Right lobe of liver (tissue), 6 donors: ENCODE data around the gene C19orf67. TPM values are rescaled to one million over a fixed set of nuclear protein-coding genes. Genes with fewer than 3 reads are reported as not detected.
"Not testable (repeated sequence)": the region's sequence is repeated elsewhere in the genome, so short reads cannot be mapped to it uniquely, and the experiment has no call there.

Experiments
- ATAC-seq, 4 donors: fragments of 200-7000 bp; cut with Tn5 transposase; one replicate each; pipeline ENCODE4 v1.9.1; 2020; ENCODE audit warnings: mild to moderate bottlenecking in 4 of 4, moderate library complexity in 4 of 4
- DNase-seq, 3 donors: peaks; one replicate each; pipeline ENCODE4 v3.0.0-alpha.2; 2020
- H3K27ac ChIP-seq, 3 donors: fragments of 200-600 bp; one replicate each; pipeline ENCODE4 v1.8.0; 2022
- H3K27me3 ChIP-seq, 2 donors: fragments of 200-600 bp; one replicate each; pipeline ENCODE4 v1.8.0; 2022
- H3K36me3 ChIP-seq, 4 donors: fragments of 200-600 bp; sonication (generic) in 1 of 4; one replicate each; pipeline versions ENCODE4 v1.5.1 to v1.8.0; 2017 to 2022; ENCODE audit warnings: control low read depth in 1 of 4
- H3K4me1 ChIP-seq, 4 donors: fragments of 200-600 bp; sonication (generic) in 1 of 4; one replicate each; pipeline versions ENCODE4 v1.5.1 to v1.8.0; 2017 to 2022; ENCODE audit warnings: control low read depth in 1 of 4
- H3K4me3 ChIP-seq, 3 donors: fragments of 200-600 bp; one replicate each; pipeline ENCODE4 v1.8.0; 2022
- H3K9me3 ChIP-seq, 4 donors: fragments of 200-600 bp; sonication (generic) in 1 of 4; one replicate each; pipeline versions ENCODE4 v1.5.1 to v1.8.0; 2017 to 2022; ENCODE audit warnings: control low read depth in 1 of 4
- CTCF ChIP-seq, 4 donors: fragments of 200-600 bp in 3 of 4; fragments of 450-650 bp in 1 of 4; IDR thresholded peaks; one replicate each; pipeline versions ENCODE4 v1.5.1 to v1.8.0; 2016 to 2022; ENCODE audit warnings: antibody characterized with exemption in 4 of 4, mild to moderate bottlenecking in 2 of 4
- POLR2A ChIP-seq: fragments of 450-650 bp; IDR thresholded peaks from one replicate; pipeline ENCODE4 v1.6.1; 2017; ENCODE audit warnings: antibody characterized with exemption, mild to moderate bottlenecking
- WGBS: methylation state at CpG from one replicate; pipeline ENCODE4 v1.1.6; 2018; ENCODE audit warnings: low coverage, low lambda C conversion rate; ENCODE audit not compliant: insufficient coverage; ENCODE audit errors: missing lambda C conversion rate; 5-methylcytosine and 5-hydroxymethylcytosine counted together
- intact Hi-C, 2 donors: fragments of 100-400 bp; cut with DNase I; formaldehyde crosslinking; loops; one replicate each; pipeline versions ENCODE4 v1.11.2 to v1.14.1; 2022
- total RNA-seq, 6 experiments: library from RNA; depleted of rRNA in 2 of 6; stranded (reverse); fragments of >200 nt in 2 of 6; fragmentation: NEBNext Ultra II Directional in 3 of 6; extraction: Animal tissue kit (Norgen Biotek cat#: 25700) in 3 of 6; gene quantifications; one replicate each; pipeline versions ENCODE4 v1.1.0 to v1.2.4, GENCODE V29; 2016 to 2023
- donor health status: DM: no; HTN: yes; CAD: no.
- donor health status: DM: no; HTN: no; CAD: no.
- donor health status: DM: no; HTN: no; CAD: no.
- donor health status: DM: no; HTN: yes; CAD: no.
- donor health status: DM: no; HTN: yes; CAD: no.

C19orf67 gene
- total RNA-seq, 6 experiments from 2014 or later = 0.27 TPM; not detected in 5

GRCh38 chr19:14053032-14053431 is 32.6 kb downstream of the C19orf67 start:
- no peak for ATAC-seq
- TF ChIP-seq POLR2A (no peak), CTCF (IDR thresholded peaks at IDR 0.05) (no peak)
- Histone ChIP-seq H3K9me3 (no peaks in the 10 kb centered on the region), H3K4me3 (no peak overlapping the region), H3K27me3 (no peaks in the 10 kb centered on the region), H3K4me1 (no peaks in the 10 kb centered on the region), H3K27ac (no peak overlapping the region), H3K36me3 (peaks cover 0 to 13% (median 5%) of the 10 kb centered on the region in 4 donors)
- WGBS = 100% methylated on average over 2 of the region's 3 CpGs
- intact Hi-C loops = loop anchor here in 1 of 2 donors (10.0 kb wide), 1 partner anchor 168 kb away; no protein-coding TSS in a partner anchor
- DNase-seq = no peak

DNA sequence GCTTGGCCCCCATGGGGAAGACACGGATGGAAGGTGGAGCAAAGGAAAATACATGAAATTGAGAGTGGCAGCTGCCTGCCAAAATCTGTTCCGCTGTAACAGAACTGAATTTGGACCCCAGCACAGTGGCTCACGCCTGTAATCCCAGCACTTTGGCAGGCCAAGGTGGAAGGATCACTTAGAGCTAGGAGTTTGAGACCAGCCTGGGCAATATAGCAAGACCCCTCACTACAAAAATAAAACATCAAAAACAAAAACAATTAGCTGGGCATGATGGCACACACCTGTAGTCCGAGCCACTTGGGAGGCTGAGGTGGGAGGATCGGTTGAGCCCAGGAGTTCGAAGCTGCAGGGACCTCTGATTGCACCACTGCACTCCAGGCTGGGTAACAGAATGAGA is 33.1 kb downstream of the C19orf67 start:
- no peaks in the 10 kb centered on the region for H3K4me1 ChIP-seq
- DNase-seq (no peak), ATAC-seq (no peak)
- 65% methylated on average over 4 of the region's 6 CpGs for WGBS
- TF ChIP-seq CTCF (IDR thresholded peaks at IDR 0.05) = no peak
- no peak for TF ChIP-seq POLR2A
- H3K27ac ChIP-seq = no peak overlapping the region
- no peaks in the 10 kb centered on the region for H3K9me3 ChIP-seq
- peaks cover 0 to 13% (median 5%) of the 10 kb centered on the region in 4 donors for H3K36me3 ChIP-seq
- no peak overlapping the region for H3K4me3 ChIP-seq
- H3K27me3 ChIP-seq = no peaks in the 10 kb centered on the region
- intact Hi-C loops = loop anchor here in 1 of 2 donors (10.0 kb wide), 1 partner anchor 168 kb away; no protein-coding TSS in a partner anchor

- Histone ChIP-seq H3K4me1 (no peaks in the 10 kb centered on the region), H3K9me3 (no peaks in the 10 kb centered on the region), H3K36me3 (peaks cover 0 to 13% (median 5%) of the 10 kb centered on the region in 4 donors), H3K27me3 (no peaks in the 10 kb centered on the region), H3K27ac (no peak overlapping the region), H3K4me3 (no peak overlapping the region)
- TF ChIP-seq POLR2A (no peak), CTCF (IDR thresholded peaks at IDR 0.05) (no peak)
- WGBS = 40% methylated on average over 1 of the region's 9 CpGs
- peak in 1 of 4 donors; percentile 20 for ATAC-seq
- intact Hi-C loops = loop anchor here in 1 of 2 donors (10.0 kb wide), 1 partner anchor 167 kb away; no protein-coding TSS in a partner anchor
- no peak for DNase-seq
These were observed 33.6 kb downstream of the C19orf67 start for GRCh38 chr19:14051980-14052379.

- not testable (repeated sequence) for H3K36me3 ChIP-seq, ATAC-seq, H3K27ac ChIP-seq, H3K4me3 ChIP-seq, H3K9me3 ChIP-seq, H3K27me3 ChIP-seq, H3K4me1 ChIP-seq, DNase-seq
- intact Hi-C loops = loop anchor here in 1 of 2 donors (10.0 kb wide), 1 partner anchor 166 kb away; no protein-coding TSS in a partner anchor
- 94% methylated on average over 10 of the region's 11 CpGs for WGBS
These were observed 34.6 kb downstream of the C19orf67 start for GRCh38 chr19:14050961-14051360.

DNA sequence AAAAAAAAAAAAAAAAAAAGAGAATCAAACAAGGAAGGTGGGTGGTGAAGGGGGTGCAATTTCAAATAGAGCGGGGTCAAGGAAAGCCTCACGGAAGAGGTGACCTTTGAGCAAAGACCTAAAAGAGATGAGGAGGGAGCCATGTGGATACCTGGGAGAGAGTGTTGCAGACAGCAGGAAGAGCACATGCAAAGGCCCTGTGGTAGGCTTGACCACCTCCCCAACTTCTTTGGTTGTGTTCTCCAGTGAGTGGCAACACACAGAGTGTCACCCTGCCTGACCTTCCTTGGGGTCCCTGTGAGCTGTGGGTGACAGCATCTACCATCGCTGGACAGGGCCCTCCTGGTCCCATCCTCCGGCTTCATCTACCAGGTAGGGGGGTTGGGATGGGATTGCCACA is 35.1 kb downstream of the C19orf67 start:
- no peaks in the 10 kb centered on the region for H3K4me1 ChIP-seq
- intact Hi-C loops = loop anchor here in 1 of 2 donors (10.0 kb wide), 1 partner anchor 166 kb away; no protein-coding TSS in a partner anchor
- H3K9me3 ChIP-seq = no peaks in the 10 kb centered on the region
- DNase-seq = no peak
- no peak for TF ChIP-seq CTCF (IDR thresholded peaks at IDR 0.05)
- 96% methylated on average over 2 of the region's 4 CpGs for WGBS
- H3K4me3 ChIP-seq = no peak overlapping the region
- H3K36me3 ChIP-seq = peaks cover 0 to 5% (median 0%) of the 10 kb centered on the region in 4 donors
- no peaks in the 10 kb centered on the region for H3K27me3 ChIP-seq
- ATAC-seq = no peak
- no peak overlapping the region for H3K27ac ChIP-seq
